Dedifferentiated amniotic fluid mesenchymal stem cell (primary cell): Measurements from ENCODE around the gene STON2.

Experiments
- DNase-seq: peaks from one replicate; pipeline ENCODE4 v3.0.0-alpha.2; 2016; ENCODE audit errors: extremely low spot score

The STON2 gene

GRCh38 chr14:81305065-81305464 lies 95.1 kb downstream of the STON2 start:
- DNase-seq, result no peak

- DNase-seq, result no peak
Observed at GRCh38 chr14:81303258-81303935, 96.7 kb downstream of the STON2 start.

- DNase-seq, result no peak
Observed at GRCh38 chr14:81302638-81303037, 97.5 kb downstream of the STON2 start.

GRCh38 chr14:81301813-81302212 lies 98.3 kb downstream of the STON2 start:
- no peak for DNase-seq

GRCh38 chr14:81301371-81301770 lies 98.8 kb downstream of the STON2 start:
- no peak for DNase-seq

GRCh38 chr14:81298911-81299310 lies 101.2 kb downstream of the STON2 start:
- no peak for DNase-seq

- DNase-seq, result no peak
Observed at GRCh38 chr14:81298122-81298521, 102.0 kb downstream of the STON2 start.

GRCh38 chr14:81295958-81296923 lies 103.9 kb downstream of the STON2 start:
- DNase-seq, result no peak

- no peak for DNase-seq
Observed at GRCh38 chr14:81289516-81289915, 110.6 kb downstream of the STON2 start.

- no peak for DNase-seq
Observed at GRCh38 chr14:81286574-81287370, 113.4 kb downstream of the STON2 start.

GRCh38 chr14:81285245-81285644 lies 114.9 kb downstream of the STON2 start:
- no peak for DNase-seq

- no peak for DNase-seq
Observed at GRCh38 chr14:81281332-81281731, 118.8 kb downstream of the STON2 start.

- no peak for DNase-seq
Observed at GRCh38 chr14:81280136-81280791, 119.9 kb downstream of the STON2 start.

- no peak for DNase-seq
Observed at GRCh38 chr14:81277096-81277495, 123.0 kb downstream of the STON2 start.

- no peak for DNase-seq
Observed at GRCh38 chr14:81276073-81277069, 123.8 kb downstream of the STON2 start.

GRCh38 chr14:81275305-81276072 lies 124.6 kb downstream of the STON2 start:
- no peak for DNase-seq

GRCh38 chr14:81273961-81274575 lies 126.1 kb downstream of the STON2 start:
- DNase-seq, result no peak

GRCh38 chr14:81273521-81273920 lies 126.6 kb downstream of the STON2 start:
- DNase-seq, result no peak

GRCh38 chr14:81272317-81272716 lies 127.8 kb downstream of the STON2 start:
- DNase-seq, result no peak
